ENCODE data around the gene SHROOM3.

SHROOM3 gene

DNA sequence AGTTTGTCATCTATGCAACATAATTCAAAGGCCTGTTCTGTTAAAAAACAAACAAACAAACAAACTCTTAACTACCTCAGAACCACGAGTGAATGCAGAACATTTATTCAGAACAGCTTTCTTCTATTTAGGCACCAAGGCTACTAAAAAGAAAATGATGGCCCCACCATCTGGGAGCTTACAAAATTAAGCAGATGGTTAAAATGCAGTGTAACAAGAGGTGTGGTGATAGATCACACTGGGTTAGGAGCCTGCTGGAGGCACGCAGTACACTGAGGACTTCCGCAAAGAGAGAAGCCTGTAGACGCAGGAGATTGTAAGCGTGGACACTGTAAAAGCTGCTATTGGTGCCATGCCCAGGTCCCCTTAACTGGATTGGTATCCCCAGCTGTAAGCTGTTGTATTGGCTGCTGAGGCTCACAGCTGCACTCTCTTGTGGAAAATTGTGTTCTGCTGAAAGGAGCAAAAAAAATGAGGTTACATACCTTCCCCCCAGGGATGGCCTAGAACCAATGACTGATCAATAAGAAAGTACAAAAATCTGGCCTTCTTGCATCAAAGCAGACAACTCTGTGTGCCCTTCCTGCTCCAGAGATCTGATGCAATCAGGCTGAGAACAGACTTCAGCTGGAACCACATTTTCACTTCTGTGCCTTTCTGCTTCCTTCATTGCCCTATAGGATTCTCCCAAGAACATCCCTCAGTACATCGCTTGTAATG, 60.0 kb downstream of the SHROOM3 start:
- no peak for DNase-seq (ENCODE audit: low spot score)

GRCh38 chr4:76498550-76498949, 63.5 kb downstream of the SHROOM3 start:
- no peak for DNase-seq (ENCODE audit: low spot score)

DNA sequence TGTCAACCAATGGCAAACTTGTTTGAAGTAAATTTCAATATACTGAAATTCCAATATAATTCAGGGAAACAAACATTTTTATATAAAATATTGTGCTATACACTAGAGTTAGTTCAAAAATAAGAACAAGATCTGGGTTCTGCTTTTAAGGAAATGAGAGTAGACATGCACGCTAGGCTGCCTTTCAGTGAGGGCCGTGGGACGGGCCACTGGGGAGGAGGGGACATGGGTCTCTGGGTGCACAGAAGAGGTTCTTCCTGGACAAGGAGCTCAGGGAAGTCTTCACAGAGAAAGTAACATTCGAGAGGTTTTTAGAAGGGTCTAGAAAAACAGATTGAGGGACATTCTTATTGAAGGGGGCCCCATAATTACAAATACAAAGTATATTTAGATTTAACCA, 64.4 kb downstream of the SHROOM3 start:
- no peak for DNase-seq (ENCODE audit: low spot score)

DNA sequence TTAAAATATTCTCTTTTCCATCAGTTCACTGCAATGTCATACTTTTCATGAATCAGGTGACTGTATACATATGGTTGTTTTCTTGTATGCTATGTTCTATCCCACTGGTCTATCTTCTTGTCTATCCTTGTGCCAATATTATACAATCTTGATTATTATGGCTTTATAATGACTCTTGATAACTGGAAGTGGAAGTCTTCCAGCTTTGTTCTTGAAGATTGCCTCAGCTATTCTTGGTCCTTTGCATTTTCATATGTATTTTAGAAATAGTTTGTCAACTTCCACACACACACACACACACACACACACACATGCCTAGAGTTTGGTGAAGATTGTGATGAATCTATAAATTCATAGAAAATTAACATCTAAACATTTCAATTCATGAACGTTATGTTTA, 67.9 kb downstream of the SHROOM3 start:
- DNase-seq (ENCODE audit: low spot score): no peak

- peak; percentile 36 for DNase-seq (ENCODE audit: low spot score)
Measured at GRCh38 chr4:76504613-76505465, 69.8 kb downstream of the SHROOM3 start.

- no peak for DNase-seq (ENCODE audit: low spot score)
Measured at GRCh38 chr4:76511947-76512346, 76.9 kb downstream of the SHROOM3 start.

- no peak for DNase-seq (ENCODE audit: low spot score)
Measured at GRCh38 chr4:76513482-76513881, 78.5 kb downstream of the SHROOM3 start.

GRCh38 chr4:76514087-76514486, 79.1 kb downstream of the SHROOM3 start:
- DNase-seq (ENCODE audit: low spot score): no peak

- DNase-seq (ENCODE audit: low spot score): peak; percentile 13
Measured at GRCh38 chr4:76515975-76516843, 81.2 kb downstream of the SHROOM3 start.

DNA sequence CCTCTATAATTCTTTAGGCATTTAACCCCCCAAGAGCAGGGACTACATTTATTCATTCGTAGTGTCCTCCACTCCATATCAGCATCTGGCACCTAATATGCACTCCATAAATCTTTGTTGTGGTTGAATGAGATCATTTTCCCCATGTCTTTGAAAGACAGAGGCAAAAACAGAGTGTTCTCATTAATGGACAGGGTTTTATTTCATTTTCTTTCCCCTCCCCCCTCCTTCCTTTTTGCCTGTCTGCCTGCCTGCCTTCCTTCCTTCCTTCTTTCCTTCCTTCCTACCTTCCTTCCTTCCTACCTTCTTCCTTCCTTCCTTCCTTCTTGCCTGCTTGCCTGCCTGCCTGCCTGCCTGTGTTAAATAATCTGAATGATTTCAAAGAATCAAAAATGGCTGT, 83.2 kb downstream of the SHROOM3 start:
- no peak for DNase-seq (ENCODE audit: low spot score)

- no peak for DNase-seq (ENCODE audit: low spot score)
Measured at GRCh38 chr4:76523593-76523992, 88.6 kb downstream of the SHROOM3 start.

DNA sequence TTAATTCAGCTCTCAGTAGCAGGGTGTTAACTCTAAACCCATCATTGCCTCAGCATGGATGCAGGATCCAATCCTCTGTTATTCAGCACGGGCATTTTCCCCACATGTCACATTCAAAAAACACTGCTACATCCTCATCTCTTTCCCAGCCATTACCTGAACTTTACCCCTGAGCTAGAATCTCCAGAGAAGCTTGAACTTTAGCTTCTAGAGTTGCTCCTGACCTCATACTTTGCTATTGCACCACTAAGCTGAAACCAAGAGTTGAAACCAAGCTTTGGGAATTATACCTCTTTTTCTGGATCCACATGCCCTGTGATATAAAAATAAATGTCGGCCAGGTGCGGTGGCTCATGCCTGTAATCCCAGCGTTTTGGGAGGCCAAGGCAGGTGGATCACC, 90.7 kb downstream of the SHROOM3 start:
- DNase-seq (ENCODE audit: low spot score): no peak

DNA sequence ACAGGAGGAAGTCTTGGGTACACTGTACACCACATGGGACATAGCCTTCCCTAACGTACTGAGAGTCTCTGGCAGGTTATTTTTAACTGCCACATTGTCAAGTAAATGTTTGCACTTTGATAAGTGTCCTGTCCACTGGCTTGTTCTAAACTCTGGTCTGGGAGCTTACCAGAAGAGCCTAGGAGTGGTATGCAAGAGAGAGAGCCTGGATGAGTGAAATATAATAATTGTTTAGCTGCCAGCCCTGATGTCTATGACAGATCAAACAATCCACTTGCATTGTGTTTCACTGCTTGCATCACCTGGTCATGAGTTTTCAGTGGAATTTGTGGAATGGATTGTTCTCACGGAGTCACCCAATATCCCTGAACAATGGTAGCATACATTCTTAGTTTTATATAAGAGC, 91.6 kb downstream of the SHROOM3 start:
- no peak for DNase-seq (ENCODE audit: low spot score)

GRCh38 chr4:76527666-76528065, 92.6 kb downstream of the SHROOM3 start:
- DNase-seq (ENCODE audit: low spot score): no peak

DNA sequence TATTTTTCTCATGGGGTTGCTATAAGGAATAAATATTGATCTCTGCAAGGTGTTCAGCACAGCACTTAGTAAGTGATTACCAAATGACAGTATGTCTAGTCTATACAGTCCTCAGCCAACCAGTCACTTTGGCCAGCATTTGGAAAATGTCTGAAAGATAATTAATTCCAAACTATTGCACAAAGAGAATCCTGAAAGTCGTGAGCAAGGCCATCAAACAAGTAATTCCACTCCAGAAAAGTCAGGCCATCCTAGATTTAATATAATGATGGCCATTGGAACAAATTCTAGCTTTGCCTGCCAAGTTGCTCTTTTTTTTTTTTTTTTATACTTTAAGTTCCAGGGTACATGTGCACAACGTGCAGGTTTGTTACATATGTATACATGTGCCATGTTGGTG, 96.6 kb downstream of the SHROOM3 start:
- no peak for DNase-seq (ENCODE audit: low spot score)

- DNase-seq (ENCODE audit: low spot score): no peak
Measured at GRCh38 chr4:76532805-76533204, 97.8 kb downstream of the SHROOM3 start.

DNA sequence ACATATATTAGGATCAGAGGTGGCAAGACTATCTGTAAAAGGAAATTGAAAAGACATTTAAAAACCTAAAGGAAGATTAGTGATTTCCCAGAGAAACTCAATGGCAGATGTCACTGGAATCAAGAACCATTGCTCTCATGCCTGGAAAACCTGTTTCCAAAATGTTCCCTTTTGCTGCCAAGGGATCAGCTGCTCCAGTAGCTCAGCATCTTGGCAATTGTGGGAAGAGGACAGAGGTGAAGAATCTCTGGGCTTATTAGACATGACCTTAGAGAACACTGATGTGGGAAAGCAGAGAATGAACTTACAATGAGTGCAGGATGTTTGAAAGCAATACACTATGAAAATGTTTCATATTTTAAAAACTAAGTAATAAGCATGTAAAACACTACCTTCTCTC, 98.3 kb downstream of the SHROOM3 start:
- no peak for DNase-seq (ENCODE audit: low spot score)

DNA sequence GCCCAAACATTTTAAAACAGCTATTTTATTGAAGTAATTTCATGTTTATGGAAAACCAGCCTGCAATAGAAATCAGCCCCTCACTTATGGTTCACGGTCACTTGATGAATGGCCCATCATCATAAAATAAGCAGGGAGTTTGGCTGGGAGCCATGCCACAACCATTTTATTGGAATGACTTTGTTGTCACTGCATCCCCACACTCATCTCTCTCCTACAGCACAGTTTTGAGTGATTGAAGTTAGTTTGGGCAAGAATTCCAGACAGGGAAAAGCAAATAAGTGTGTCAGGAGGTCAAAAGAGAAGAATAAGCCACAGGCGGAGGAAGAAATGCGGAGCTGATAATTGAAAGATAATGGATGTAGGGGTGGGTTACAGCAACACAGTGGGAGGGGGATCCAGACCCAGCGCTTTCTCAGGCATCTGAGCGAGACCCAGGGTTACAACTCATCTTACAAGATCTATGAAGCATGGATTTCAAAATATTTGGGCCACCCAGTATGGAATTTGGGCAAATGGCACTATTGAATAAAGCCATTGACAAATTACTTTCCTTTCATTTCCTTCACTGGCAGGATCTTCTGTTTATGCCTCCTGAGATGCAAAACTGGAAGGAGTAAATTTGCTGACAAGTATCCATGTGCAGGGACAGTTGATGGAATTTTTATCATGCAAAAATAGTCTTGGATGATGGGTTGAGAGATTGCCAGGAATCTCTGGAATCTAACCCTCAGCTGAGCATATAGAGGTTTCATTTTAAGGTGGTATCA, 100.8 kb downstream of the SHROOM3 start:
- no peak for DNase-seq (ENCODE audit: low spot score)

GRCh38 chr4:76536373-76536689, 101.3 kb downstream of the SHROOM3 start:
- DNase-seq (ENCODE audit: low spot score): no peak

GRCh38 chr4:76538296-76538695, 103.3 kb downstream of the SHROOM3 start:
- DNase-seq (ENCODE audit: low spot score): no peak

GRCh38 chr4:76539979-76540378, 105.0 kb downstream of the SHROOM3 start:
- DNase-seq (ENCODE audit: low spot score): no peak

DNA sequence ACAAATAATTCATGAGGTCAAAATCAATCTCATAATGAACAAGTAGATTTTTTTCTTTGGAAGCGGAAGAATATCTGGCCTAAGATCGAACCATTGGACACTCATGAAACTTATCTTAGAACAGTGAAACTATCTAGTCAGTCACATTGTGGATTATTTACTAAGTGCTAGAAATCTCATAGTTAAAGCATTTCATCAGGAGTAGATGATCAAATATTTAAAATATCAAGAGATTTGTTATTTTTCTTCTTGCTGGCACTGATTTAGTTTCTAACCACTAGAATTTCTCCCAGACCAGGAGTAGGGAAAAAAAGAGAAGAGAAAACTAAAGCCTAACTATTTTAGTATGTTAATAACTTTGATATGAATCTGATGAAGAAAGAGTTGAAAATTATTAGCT, 105.5 kb downstream of the SHROOM3 start:
- no peak for DNase-seq (ENCODE audit: low spot score)

Data from activated CD4-positive, alpha-beta T cell treated with anti-CD3 and anti-CD28 coated beads, Interleukin-2, Interleukin-4, amounts not matched to agents 100 ng/mL and 50 ng/mL, durations not matched to agents 16 hours and 8 hours (primary cell).